ENCODE data around the gene PARP9.

Gene PARP9

DNA sequence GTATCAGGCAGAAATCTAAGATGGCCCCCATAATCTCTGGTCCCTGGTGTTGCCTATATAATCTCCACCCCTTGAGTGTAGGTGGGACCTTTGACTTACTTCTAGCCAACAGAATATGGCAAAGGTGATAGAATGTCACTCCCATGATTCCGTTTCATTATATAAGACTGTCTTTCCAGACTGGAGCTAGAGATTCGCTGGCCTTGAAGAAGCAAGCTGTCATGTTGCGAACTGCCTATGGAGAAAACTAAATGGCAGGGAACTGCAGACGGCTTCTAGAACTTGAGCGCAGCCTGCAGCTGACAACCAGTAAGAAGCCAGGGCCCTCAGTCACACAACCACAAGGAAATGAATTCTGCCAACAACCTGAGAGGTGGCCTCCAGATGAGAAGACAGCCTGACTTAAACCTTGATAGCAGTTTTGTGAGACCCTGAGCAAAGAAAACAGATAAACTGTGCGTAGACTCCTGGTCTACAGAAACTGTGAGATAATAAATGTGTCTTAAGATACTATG lies 47.2 kb downstream of the PARP9 start:
- H3K4me3 ChIP-seq (ENCODE audit: severe bottlenecking) = no peak overlapping the region
- no peaks in the 10 kb centered on the region for H3K9me3 ChIP-seq (ENCODE audit: severe bottlenecking)
- H3K27me3 ChIP-seq (ENCODE audit: insufficient read depth, poor library complexity, severe bottlenecking) = no peaks in the 10 kb centered on the region
- H3K4me1 ChIP-seq (ENCODE audit: insufficient read depth, poor library complexity, severe bottlenecking) = peaks cover 12% of the 10 kb centered on the region
- TF ChIP-seq, protein P1, sequence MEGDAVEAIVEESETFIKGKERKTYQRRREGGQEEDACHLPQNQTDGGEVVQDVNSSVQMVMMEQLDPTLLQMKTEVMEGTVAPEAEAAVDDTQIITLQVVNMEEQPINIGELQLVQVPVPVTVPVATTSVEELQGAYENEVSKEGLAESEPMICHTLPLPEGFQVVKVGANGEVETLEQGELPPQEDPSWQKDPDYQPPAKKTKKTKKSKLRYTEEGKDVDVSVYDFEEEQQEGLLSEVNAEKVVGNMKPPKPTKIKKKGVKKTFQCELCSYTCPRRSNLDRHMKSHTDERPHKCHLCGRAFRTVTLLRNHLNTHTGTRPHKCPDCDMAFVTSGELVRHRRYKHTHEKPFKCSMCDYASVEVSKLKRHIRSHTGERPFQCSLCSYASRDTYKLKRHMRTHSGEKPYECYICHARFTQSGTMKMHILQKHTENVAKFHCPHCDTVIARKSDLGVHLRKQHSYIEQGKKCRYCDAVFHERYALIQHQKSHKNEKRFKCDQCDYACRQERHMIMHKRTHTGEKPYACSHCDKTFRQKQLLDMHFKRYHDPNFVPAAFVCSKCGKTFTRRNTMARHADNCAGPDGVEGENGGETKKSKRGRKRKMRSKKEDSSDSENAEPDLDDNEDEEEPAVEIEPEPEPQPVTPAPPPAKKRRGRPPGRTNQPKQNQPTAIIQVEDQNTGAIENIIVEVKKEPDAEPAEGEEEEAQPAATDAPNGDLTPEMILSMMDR (IDR thresholded peaks at IDR 0.05; ENCODE audit: poor library complexity, severe bottlenecking) = no peak
- no peak for ATAC-seq (ENCODE audit: low read depth)
- no peak for DNase-seq (ENCODE audit: low spot score)
- H3K36me3 ChIP-seq (ENCODE audit: low read depth) = peaks cover 8% of the 10 kb centered on the region
- no peak overlapping the region for H3K27ac ChIP-seq (ENCODE audit: poor library complexity, severe bottlenecking)

DNA sequence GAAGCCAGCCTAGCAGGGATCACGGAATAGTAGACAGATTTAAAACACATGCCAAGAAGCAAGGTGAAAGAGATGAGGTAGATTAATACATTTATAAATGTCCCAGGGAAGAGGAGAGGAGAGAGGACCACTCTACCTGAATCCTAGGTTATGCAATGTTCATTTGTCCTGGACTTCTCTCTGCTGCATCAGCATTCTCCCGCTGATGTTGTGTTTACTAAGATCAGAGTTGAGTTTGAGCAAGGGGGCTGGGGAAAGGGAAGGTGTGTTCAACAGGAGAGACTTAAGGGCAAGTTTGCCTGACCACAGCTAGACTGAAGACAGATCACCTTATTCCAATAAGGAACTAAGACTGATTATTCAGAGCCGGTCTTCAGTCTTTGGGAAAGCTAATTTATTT lies 48.2 kb downstream of the PARP9 start:
- ATAC-seq (ENCODE audit: low read depth) = no peak

DNA sequence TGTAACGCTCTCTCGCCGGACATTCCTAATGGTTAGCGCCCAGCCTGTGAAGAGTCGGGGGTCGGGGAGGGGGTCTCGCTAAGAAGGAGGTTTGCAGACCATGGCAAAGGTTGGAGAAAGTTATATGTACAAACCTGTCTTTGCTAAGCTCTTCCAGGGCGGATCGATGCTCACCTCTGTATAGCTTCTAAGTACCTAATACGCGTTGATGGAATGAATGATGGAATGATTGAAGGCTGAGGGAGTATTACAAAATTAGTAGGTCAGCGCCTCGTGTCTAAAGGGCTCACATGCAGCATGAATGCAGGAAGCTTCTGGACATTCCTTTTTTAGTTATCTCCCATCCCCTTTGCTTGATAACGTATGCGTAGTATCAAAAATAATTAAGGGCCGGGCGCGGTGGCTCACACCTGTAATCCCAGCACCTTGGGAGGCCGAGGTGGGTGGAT lies 49.1 kb downstream of the PARP9 start:
- ATAC-seq (ENCODE audit: low read depth) (no peak; the same call in 2 of the 3 replicates), DNase-seq (ENCODE audit: low spot score) (no peak)
- Histone ChIP-seq H3K4me3 (ENCODE audit: severe bottlenecking) (peak overlapping the region; percentile 100), H3K27me3 (ENCODE audit: insufficient read depth, poor library complexity, severe bottlenecking) (no peaks in the 10 kb centered on the region), H3K4me1 (ENCODE audit: insufficient read depth, poor library complexity, severe bottlenecking) (peaks cover 16% of the 10 kb centered on the region), H3K36me3 (ENCODE audit: low read depth) (peaks cover 10% of the 10 kb centered on the region), H3K9me3 (ENCODE audit: severe bottlenecking) (no peaks in the 10 kb centered on the region), H3K27ac (ENCODE audit: poor library complexity, severe bottlenecking) (peak overlapping the region; percentile 88)
- TF ChIP-seq, protein P1 (IDR thresholded peaks at IDR 0.05; ENCODE audit: poor library complexity, severe bottlenecking) = no peak

More for the DNA sequence above, 48.2 kb downstream of the PARP9 start:
- DNase-seq (ENCODE audit: low spot score) = no peak
- no peaks in the 10 kb centered on the region for H3K9me3 ChIP-seq (ENCODE audit: severe bottlenecking)
- peaks cover 16% of the 10 kb centered on the region for H3K4me1 ChIP-seq (ENCODE audit: insufficient read depth, poor library complexity, severe bottlenecking)
- peaks cover 8% of the 10 kb centered on the region for H3K36me3 ChIP-seq (ENCODE audit: low read depth)
- TF ChIP-seq, protein P1 (IDR thresholded peaks at IDR 0.05; ENCODE audit: poor library complexity, severe bottlenecking) = no peak
- no peaks in the 10 kb centered on the region for H3K27me3 ChIP-seq (ENCODE audit: insufficient read depth, poor library complexity, severe bottlenecking)
- no peak overlapping the region for H3K4me3 ChIP-seq (ENCODE audit: severe bottlenecking)
- no peak overlapping the region for H3K27ac ChIP-seq (ENCODE audit: poor library complexity, severe bottlenecking)

DNA sequence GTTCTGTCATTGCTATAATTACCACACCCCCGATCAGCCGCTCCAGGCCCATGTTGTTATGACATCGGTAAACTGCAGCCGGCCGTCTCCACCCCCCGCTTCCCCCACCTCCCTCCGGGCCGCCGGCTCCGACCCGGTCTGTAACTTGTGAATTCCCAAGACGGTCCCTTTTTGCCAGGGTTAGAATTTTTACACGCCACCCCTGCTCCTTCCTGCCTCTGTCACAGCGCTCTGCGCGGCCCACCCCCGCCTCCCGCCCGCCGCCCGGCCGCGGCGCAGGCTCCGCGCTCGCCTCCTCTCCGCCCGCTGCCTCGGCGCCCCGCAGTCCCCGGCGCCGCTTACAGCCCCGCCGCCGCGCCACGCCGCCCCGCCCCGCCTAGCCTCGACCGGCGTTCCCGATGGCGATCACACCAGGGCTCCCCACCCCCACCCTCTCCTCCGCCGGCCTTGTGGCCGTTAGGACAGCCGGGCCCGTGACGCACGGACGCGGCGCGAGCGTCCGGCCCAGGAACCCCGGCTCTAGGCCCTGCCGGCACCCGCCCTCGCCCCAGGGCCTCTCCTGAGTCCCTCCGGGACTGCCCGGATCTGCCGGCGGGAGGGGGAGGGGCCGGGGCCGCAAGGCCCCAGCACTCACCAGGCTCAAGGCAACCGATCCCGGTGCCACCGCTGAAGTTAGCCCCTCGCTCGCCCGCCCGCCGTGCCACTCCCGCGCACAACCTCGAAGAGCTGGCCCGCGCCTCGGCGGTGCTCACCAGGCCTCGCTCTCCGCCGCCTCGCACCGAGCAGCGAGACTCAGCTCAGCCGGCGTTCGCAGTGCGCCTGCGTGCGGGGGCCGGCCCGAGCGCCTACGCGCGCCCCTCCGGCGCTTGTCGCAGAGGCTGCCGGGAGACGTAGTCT lies 49.7 kb downstream of the PARP9 start, which contains the start of gene KPNA1:
Gene KPNA1 (minus strand): TSS at position 817 of the 897 bp plus-strand sequence. CDS start 18,374 bp downstream, outside the sequence.
- H3K27ac ChIP-seq (ENCODE audit: poor library complexity, severe bottlenecking) = peak within 1 kb of the TSS; percentile 88
- H3K27me3 ChIP-seq (ENCODE audit: insufficient read depth, poor library complexity, severe bottlenecking) = no peaks in the 10 kb centered on the region
- peaks cover 16% of the 10 kb centered on the region for H3K4me1 ChIP-seq (ENCODE audit: insufficient read depth, poor library complexity, severe bottlenecking)
- ATAC-seq (ENCODE audit: low read depth) (peak; percentile 94), DNase-seq (ENCODE audit: low spot score) (peak; percentile 83)
- TF ChIP-seq, protein P1 (IDR thresholded peaks at IDR 0.05; ENCODE audit: poor library complexity, severe bottlenecking) = no peak
- H3K4me3 ChIP-seq (ENCODE audit: severe bottlenecking) = peak within 1 kb of the TSS; percentile 100
- peaks cover 16% of the 10 kb centered on the region for H3K36me3 ChIP-seq (ENCODE audit: low read depth)
- H3K9me3 ChIP-seq (ENCODE audit: severe bottlenecking) = no peaks in the 10 kb centered on the region
